GM19372 (cell line): ENCODE measurements around the gene FBXO4.
A peak's percentile ranks its signal among the peaks of the same experiment; 100 is the strongest.

Source experiments
- ATAC-seq: cut with Tn5 transposase; IDR thresholded peaks from one replicate; pipeline ENCODE4 v1.9.1; 2021; ENCODE audit warnings: mild to moderate bottlenecking, low read depth, moderate library complexity; ENCODE audit not compliant: unreplicated experiment

FBXO4 gene, protein sequence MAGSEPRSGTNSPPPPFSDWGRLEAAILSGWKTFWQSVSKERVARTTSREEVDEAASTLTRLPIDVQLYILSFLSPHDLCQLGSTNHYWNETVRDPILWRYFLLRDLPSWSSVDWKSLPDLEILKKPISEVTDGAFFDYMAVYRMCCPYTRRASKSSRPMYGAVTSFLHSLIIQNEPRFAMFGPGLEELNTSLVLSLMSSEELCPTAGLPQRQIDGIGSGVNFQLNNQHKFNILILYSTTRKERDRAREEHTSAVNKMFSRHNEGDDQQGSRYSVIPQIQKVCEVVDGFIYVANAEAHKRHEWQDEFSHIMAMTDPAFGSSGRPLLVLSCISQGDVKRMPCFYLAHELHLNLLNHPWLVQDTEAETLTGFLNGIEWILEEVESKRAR

DNA sequence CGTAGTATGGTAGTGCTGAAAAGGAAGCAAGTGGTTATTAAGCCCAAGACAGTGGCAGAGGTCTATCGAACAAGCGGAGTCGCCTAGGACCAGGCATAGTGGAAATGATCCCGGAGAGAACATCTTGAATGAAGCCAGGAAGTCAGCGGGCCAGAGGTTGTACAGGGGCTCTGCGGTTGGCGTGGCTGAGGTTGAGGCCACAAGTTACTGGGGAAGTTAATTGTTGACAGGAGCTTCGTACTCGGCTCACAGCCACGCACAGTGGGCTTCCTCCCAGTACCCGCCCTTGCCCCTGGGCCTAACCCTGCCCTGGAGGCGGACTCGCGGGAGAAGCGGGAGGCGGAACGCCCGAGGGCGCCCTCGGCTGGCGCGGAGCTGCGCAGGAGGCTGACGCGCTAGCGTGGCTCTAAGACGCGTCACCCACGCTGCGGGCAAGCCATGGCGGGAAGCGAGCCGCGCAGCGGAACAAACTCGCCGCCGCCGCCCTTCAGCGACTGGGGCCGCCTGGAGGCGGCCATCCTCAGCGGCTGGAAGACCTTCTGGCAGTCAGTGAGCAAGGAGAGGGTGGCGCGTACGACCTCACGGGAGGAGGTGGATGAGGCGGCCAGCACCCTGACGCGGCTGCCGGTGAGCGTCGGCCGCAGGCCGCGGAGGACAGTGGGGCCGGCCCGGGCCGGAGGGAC lies at the start of gene FBXO4:
Gene FBXO4, plus strand, starts transcription at position 410 of the 683 bp plus-strand sequence. Its CDS starts 29 bp downstream, at position 439.
- ATAC-seq = peak; percentile 94

DNA sequence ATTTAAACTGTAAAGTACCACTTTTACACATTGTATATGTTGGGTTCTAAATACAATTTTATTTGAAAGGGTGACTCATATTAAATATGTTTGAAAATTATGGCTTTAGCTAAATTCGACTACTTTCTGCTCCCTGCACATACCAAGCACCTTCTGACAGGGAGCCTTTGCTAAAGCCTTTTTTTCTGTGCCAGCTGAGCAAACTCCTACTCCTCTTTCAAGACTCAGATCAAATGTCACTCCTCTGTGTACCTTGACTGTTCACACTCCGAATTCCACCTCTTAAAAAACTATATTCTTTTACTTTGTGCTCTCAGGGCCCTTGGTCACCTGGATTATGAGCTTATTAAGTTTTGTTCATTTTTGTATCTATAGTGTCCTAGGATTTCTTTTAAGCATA lies 48.4 kb upstream of the FBXO4 start:
- no peak for ATAC-seq

DNA sequence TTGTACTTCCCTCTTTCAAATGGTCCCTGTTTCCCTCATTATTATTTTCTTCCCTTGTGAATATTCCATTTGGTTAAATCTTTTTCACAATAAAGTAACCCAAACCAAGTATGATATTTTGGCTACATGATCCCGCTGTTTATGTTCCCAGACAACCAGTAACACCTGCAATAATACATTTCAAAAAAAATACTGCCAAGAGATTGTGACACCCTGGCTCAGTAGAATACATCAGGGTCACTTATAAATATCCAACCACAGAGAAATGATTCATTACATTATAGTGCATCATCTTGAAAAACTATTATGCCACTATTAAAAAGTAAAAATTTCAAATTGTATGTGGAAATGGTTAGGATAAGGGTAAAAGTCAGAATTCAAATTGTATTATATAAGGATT lies 47.7 kb upstream of the FBXO4 start:
- ATAC-seq = no peak

DNA sequence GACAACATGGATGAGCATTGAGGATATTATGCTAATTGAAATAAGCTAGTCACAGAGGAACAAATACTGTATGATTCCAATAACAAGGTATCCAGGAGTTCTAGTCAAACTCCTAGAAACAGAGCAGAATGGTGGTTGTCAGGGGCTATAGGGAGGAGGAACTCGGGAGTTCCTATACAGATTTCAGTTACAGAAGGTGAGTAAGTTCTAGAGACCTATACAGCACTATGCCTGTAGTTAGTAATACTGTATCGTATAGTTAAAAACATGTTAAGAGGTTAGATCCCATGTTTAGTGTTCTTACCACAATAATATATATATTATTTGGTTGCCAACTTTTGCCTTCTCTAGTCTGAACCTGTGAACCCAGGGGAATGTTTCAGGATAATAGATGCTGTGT lies 46.9 kb upstream of the FBXO4 start:
- ATAC-seq = no peak

DNA sequence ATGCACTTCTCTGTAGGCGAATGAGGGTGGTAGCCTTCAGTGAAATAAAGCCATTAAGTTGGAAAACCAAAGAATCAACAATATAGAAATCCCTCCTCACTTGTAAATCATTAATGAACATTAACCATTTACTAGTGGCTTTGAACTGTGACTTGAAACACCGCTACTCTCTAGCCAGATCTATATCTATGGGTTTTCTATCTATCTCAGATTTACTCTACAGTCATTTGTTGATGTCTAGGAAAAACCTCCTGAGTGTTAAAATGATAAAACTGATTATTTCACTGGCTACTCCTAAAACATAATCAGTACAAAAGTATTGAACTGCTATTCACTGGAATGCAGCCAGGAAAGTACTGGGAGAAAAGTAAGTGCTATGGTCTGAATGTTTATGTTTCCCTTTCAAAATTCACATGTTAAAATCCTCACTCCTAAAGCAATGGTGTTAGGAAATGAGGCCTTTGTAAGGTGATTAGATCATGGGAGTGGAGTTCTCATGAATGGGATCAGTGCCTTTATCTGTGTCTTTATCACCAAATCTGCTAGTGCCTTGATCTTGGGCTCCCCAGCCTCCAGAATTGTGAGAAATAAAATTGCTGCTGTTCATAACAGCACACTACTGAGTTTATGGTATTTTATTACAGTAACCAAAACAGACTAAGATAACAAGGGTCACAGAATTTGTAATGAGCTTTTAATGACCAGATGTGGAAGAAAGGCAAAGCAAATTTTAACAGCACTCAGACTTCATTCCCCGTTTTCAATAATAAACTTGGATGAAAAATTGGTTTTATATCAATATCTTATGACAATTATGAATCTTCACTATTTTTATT lies 46.2 kb upstream of the FBXO4 start:
- ATAC-seq = no peak

DNA sequence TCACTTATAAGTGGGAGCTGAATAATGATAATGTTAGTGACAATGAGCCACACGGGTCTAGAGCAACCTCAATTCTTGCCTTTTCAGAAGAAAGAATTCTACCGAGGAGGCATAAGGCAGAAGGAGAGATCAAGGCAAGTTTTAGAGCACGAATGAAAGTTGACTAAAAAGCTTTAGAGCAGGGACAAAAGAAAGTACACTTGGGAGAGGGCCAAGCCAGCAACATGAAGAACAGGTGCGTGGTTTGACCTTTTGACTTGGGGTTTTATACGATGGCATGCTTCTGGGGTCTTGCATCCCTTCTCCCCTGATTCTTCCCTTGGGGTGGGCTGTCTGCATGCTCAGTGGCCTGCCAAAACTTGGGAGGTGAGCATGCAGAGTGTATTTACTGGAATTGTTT lies 42.3 kb upstream of the FBXO4 start:
- no peak for ATAC-seq

DNA sequence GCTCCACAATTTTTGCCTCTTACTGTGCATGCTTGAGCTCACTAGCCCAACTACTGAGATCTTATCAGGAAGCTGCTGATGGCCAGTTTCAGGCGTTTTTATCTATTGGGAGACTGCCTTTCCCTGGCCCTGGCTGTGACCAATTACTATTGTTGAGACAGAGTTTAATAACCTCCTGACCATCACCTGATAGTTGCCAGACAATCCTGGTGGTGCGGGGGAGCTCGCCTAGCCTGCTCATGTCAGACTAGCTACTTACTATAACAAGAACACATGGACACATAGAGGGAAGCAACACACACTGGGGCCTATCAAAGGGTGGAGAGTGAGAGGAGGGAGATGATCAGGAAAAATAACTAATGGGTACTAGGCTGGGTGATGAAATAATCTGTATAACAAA lies 41.8 kb upstream of the FBXO4 start:
- ATAC-seq = no peak

DNA sequence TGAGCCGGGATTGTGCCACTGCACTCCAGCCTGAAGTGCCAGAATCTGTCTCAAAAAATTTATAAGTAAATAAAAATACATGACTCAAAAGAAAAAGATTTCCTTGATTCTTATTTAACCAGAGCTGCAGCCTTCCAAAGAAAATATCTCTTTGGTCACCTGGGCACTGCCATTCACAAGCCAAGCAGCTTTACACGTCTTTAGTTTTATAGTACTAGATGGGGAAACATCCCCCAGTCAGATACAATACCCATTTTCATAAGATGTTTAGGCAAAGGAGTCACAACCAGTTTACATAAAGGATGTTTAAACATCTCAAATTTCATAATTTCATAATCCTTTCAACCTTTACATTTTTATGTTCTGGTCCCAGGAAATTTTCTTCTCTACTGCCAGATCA lies 41.1 kb upstream of the FBXO4 start:
- no peak for ATAC-seq

DNA sequence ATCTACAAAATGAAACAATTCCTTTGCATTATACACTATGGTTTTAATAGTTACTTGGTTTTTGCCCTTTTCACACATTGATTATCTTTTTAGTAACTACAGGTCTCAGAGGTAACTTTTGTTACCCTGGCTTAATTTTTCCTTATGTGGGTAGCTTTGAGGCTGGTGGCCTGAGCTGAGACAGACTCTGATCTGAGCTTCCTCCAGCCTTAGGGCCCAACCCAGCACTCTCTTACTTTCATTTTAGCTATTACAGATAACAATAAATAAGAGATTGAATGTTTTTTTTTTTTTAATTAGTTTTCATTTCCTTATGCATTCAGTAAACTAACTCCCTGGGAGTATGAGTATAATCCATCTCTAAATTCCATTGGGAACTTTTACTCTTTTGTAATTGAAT lies 39.8 kb upstream of the FBXO4 start:
- no peak for ATAC-seq

DNA sequence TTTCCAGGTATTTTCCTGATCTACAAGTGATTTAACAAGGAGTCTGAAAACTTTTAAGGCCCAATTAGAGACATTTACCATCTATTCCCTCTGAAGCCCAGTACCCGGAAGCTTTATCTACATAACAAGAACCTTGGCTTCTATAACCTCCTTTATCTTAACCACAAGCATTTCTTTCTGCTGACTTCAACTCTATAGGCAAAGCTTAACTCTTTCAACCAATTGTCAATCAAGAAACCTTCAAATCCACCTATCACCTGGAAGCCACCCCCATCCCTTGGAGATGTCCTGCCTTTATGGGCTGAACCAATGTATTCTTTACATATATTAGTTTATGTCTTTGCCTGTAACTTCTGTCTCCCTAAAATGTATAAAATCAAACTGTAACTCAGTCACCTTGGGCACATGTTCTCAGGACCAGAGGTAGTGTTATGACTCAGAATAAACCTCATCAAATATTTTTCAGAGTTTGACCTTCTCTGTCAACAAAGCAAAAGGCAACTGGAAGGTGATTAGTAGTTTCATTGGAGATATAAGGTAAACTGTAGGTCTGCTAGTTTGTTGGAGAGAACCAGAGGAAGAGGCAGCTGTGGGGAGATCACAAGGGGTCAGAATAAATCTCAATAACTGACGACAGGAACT lies 33.9 kb upstream of the FBXO4 start:
- ATAC-seq = no peak

DNA sequence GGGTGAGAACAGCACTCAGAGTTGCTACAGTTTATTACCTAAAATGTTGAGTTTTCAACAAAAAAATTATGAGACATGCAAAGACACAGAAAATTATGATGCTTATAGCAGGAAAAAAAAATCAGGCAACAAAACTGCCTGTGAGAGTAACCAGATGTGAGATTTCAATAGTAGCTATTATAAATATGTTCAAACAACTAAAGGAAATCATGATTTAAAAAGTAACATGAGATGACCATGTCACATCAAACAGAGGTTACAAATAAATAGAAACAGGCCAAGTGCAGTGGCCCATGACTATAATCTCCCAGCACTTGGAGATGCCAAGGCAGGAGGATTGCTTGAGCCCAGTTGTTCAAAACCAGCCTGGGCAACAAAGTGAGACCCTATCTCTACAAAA lies 33.0 kb upstream of the FBXO4 start:
- ATAC-seq = no peak

DNA sequence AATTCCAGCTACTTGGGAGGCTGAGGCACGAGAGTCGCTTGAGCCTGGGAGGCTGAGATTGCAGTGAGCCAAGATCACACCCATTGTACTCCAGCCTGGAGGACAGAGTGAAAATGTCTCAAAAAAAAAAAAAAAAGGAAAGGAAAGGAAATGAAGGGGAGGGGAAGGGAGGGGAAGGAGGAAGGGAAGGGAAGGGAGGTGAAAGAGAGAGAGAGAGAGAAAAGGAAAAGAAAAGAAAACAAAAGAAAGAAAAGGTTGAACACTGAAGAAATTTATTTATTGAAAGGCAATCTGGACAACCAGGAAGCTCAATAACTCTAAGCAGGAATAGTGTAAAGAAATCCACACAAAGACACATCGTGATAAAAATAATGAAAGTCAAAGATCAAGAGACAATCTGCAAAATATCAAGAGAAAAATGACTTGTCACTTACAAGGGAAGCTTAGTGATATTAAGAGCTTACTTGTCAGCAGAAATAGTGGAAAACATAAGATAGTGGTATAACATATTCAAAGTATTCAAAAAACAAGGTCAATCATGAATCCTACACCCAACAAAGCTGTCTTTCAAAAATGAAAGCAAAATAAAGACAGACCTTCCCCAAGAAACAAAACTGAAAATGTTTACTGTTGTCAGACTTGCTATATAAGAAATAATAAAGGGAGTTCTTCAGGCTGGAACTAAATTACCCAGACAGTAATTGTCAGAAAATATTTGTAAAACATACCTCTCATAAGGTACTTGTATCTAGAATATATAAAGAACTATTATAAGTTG lies 31.8 kb upstream of the FBXO4 start:
- ATAC-seq = peak; percentile 59

DNA sequence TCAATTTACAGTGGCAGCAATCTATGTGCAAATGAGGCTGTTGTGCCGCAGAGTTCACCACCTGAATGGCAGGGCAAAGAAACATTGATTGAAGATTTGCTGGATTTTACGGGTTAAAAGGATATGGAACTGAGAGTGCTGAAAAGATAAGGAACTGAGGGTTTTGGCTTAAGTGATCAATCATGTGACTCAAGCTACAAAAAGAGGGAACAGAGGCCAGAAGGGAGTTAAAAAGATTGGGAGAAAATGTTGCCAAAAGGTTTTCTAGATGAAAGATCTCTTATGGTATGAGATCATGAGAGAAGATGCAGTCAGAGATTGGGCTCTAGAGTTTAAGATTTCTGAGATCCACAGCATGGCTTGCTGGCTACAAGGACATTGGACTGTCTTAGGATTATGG lies 28.9 kb upstream of the FBXO4 start:
- ATAC-seq = no peak

DNA sequence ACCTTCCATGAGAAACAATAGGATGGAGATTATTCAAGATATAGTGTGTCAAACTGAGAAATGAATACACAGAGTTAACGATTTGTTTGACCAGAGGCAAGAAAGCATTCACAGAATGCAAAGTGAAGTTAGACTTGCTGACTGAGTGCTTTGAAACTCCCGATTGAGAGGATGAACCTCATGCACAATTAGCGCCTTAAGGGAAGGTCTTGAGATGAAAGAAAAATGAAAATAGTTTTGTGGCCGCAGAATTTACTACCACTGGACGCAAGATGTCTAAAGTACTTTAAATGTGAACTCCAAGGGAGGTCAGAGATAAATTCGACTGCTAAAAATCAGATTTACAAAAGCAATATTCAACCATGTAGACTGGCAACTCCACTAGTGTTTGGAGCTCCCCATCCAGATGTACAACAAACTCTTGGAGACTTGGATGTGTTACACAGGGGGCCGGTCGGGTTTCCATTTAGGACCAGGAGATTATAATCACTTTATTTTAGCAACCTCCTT lies 21.6 kb upstream of the FBXO4 start:
- no peak for ATAC-seq

DNA sequence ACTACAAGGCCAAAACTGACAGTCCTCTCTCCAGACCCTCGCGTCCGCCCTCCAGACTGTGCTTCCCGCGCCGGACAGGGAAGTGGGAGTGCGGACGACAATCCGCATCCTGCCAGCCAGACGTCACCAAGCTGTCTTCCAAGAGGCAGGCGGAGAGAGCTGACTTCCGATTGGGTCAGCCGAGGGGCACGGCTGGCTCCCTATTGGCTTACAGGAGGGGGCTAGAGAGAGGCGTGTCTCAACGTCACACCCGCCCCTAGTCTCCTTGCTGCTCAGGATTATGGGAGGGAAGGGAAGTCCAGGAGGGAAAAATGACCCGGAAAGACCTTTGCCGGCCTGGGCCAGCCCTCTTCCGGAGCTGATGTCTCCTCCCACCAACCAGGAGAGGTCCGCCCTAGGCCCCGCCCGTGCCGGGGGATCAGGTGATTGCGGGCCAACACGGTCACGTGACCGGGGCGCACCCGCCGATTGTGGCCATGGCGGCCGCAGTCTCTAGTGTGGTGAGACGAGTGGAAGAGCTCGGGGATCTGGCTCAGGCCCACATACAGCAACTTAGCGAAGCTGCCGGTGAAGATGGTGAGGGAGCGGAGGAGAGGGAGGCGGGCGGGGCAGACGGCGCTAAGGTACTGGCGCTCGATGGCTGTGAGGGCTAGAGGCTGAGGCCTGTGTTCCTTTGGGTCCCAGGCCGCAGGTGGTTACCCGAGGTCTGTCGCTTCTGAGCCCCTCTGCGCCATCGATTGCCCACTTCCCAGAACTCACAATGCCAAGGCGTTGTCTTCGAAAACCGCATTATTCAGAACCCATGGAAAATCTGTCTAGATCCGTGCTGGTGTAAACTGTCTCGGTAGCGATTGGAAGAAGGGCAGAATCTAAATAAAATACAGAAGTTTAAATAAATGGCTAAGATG lies 20.9 kb upstream of the FBXO4 start, which contains the start of gene RIMOC1:
Gene RIMOC1, plus strand, starts transcription at position 453 of the 908 bp plus-strand sequence. Its CDS starts 24 bp downstream, at position 477.
- peak; percentile 99 for ATAC-seq

DNA sequence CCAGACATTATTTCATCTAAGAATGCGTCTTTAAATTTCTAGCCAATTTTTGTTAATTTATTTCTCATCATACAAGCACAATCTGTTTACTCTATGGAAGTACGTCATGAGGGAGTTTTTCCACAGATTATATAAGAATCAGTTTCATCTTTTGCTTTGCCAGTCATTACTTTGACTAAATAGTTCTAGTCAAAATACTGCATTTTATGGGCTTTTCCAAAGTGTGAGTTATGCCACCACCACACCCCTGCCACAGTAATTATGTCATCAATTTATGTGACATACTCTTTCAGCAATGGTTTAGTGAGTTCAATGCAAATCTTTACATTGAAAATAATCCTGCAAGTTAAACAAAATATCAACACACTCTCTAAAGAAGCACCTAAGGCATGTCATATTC lies 18.9 kb upstream of the FBXO4 start:
- ATAC-seq = no peak

DNA sequence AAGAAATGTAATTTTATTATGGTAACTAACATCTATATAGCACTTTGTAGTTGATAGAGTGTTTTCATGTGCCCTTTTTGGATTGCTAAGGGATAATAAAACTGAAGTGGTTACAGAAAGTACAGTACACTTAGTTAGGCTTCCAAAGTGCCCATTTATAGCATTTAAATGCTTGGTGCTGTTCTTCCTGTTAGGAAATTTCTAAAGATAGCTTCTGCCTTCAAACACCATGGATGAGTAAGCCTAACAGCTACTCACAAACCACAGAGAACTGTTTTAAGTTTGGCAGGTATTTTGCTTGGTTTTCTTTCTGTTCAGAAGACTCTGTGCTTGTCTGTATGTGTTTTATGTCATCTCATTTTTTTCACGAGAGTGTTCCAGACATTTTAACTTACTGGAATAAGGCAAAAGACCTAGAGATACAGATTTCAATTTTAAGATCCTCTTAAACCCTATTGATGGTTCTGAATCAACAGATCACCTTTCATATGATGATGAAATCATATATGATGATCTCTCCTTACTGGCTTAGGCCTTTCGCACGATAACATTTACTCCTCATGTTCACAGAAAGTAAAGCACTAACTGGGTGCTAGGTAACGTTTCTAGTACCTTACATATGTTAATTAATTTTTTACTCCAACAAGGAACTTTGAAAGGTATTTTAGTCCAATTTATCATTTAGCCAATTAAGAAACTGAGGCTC lies 16.6 kb upstream of the FBXO4 start:
- no peak for ATAC-seq

DNA sequence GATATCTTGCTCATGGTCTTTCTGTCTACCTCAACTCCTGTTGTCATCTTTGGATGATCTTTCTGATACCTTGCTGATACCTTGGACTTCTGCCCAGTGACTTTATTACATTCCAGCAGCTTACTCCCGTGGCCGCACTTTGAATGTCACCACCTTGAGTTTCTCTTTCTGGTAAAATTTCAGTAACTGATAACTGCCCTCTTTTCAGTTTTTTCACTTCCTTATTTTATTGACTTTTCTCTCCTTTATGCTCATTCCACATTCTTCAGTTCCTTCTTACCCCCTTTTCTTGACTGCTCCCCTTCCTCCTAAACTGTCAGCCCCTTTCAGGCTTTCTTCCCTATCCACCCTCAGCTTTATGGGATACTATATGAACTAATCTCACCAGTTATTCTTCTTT lies 7.0 kb upstream of the FBXO4 start:
- peak; percentile 65 for ATAC-seq
